NCI-H2227 treated with DMSO at 0.1 percent for 48 hours (cell line): ENCODE measurements around the gene IQCE.
"Not testable (repeated sequence)": the region's sequence is repeated elsewhere in the genome, so short reads cannot be mapped to it uniquely, and the experiment has no call there.

Source experiments
- DNase-seq: peaks from one replicate; lab custom pipeline; 2025; lab: John Stamatoyannopoulos, UW

Gene IQCE

DNA sequence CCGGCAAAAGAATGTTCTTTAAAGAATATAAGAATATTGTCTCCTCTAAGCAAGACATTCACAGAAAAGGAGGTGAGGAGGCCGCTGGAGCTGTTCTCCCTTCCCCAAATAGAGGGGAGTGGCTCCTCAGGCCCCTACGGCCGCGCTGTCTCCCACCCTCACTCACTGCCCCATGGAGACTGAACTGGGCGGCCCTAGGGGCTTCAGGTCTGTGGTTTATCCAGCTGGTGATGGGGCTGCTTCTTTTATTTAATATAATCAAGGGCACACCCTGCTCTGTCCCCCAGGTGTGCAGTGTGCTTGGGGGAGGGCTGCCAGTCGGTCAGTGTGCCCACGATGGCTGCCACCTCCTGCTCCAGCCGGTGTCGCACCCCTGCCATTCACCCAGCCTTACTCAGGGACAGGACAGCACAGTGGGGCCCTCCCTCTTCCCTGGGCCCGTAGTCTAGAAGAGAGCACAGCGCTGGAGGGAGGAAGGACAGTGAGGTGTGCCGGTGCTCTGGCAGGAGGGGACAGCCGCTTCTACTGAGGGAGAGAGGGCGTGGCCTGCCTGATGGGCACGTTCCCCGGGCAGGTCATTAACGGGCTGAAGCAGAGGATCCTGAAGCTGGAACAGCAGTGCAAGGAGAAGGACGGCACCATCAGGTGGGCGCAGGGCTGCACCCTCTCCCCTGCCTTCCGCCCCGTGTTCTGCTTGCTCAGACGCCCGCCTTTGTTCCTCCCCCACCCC, 23.4 kb downstream of the IQCE start:
- DNase-seq: no peak

DNA sequence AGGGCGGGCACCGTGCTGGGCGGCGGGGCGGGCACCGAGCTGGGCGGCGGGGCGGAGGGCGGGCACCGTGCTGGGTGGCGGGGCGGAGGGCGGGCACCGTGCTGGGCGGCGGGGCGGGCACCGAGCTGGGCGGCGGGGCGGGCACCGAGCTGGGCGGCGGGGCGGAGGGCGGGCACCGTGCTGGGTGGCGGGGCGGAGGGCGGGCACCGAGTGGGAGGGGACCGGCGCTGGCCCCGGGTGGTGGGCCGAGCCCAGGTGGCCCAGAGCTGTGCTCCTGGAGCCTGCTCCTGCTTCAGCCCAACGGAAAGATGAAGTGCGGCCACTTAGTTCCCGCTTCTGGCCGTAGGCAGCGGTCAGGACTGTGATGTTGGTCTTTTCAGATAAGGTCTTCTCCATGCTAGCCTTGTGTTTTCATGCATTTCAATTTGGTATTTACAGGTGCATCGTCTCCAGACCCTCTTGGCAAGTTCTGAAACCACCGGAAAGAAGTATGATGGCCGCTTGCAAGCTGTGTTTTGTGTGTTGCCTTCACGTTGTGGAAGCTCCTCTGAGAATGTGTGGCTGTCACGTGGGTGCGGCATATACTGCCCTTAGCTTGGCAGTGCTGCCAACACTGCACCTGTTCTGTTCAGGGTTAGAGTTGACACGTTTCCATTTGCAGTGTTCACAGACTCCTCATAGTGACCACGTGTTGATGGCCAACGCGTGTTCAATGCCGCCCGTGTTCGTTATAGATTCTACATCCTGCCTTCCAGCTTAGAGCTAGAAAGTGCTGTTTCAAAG, 25.2 kb downstream of the IQCE start:
- no peak for DNase-seq

DNA sequence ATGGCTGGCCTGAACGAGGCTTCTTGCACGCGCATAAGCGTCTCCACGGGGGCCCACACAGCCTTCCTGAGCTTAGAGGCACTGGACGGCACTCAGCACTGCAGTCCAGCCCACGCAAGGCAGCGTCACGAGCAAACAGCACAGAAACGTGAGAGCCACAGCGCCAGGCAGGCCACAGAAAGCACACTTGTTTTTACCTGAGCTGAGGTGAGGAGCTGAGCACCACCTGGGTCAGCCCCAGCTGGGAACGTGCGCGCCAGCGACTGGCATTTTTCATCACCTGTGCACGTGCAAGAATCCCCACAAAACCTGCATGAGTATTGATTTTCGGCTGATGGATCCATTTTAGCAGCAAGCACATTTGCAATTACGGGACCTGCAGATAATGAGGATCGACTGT, 26.7 kb downstream of the IQCE start:
- DNase-seq: no peak

DNA sequence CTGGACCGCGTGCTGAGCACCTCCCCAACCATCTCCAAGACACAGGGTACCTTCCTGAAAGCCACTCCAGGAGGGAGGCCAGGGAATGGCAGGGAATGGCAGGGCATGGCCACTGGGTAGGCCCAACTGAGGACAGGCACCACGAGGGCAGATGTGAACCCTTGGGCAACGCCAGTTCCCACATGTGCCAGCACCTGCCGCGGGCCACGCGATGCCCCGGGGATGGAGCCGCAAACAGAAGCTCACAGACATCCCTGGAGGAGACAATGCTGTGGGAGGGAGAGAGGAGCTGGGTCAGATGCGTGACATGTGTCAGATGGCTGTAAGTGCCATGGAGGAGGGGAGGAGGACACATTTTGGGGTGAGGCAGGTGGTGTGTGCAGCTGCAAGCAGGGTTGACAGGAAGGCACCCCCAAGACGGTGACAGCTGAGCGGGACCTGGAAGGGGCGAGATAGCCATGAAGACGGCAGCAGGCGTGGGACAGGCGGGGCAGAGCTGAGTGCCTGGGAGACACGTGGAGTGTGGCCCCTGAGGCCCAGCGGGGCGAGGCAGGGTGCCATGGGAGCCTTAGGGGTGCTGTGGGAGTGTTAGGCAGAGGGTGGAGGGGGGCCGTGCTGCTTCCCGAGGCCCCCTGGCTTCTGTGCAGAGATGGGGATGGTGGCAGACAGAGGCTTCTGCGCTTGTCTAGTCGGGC, 27.7 kb downstream of the IQCE start:
- no peak for DNase-seq

DNA sequence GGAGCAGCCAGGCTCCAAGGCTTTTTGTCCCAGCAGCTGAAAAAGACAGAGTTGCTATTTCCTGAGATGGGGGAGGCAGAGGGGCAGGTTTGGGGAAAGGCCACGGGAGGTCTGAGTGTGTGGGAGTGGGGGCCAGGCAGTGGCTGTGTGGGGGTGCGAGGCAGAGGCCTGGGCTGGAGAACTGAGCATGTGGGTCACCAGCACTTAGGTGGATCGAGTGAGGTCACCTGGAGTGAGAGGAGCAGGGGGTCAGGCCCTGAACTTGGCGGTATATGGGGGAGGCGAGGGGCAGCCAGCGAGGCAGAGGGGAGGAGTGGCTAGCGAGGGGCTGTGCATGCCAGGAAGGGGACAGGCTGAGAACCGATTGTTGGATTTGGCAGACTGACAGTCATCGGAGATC, 28.4 kb downstream of the IQCE start:
- no peak for DNase-seq

DNA sequence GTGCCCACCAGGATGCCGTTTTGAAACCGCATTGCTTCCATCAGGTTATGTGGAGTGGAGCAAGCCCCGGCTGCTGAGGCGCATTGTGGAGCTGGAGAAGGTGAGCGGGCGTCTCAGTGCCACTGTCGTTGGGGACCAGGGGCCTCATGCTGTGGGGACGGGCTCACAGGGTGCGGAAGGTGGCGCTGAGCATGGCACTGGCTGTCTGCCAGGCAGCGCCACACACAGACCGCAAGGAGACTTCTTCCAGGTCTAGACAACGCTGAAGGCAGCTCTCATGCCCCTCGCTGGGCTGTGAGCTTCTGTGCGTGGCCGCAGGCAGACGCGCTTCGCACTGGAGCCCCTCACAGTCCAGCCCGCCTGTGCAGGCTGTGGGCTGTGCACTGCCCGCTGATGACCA, 29.0 kb downstream of the IQCE start:
- no peak for DNase-seq

DNA sequence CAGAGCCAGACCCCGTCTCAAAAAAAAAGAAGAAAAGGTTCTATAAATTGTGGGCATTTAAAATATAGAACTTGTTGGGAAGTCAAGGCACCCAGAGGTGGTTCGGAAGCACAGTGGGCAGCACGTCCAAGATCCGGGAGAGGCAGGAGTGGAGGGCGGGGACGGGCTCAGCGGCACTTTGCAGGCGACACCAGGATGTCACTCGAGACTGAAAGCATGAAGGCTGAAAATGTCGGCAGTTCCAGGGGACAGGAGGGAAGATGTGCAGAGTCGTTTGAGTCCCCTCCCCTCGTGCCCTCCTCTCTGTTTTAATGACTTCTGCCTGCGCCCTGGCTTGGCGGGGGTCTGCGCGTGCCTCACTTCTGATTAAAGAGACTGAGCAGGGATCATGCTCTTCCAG, 30.6 kb downstream of the IQCE start:
- DNase-seq: no peak

DNA sequence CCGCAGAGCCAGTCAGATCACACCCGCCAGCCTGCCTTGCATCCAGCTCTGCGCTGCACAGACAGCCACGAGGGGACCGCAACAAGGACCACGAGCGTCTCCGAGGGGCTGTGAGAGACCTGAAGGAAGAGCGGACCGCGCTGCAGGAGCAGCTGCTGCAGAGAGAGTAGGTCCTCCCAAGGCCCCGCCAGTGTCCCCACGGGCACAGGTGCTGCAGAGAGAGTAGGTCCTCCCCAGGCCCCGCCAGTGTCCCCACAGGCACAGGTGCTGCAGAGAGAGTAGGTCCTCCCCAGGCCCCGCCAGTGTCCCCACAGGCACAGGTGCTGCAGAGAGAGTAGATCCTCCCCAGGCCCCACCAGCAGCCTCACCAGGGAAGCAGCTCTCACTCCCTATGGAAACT, 31.2 kb downstream of the IQCE start:
- DNase-seq: not testable (repeated sequence)

DNA sequence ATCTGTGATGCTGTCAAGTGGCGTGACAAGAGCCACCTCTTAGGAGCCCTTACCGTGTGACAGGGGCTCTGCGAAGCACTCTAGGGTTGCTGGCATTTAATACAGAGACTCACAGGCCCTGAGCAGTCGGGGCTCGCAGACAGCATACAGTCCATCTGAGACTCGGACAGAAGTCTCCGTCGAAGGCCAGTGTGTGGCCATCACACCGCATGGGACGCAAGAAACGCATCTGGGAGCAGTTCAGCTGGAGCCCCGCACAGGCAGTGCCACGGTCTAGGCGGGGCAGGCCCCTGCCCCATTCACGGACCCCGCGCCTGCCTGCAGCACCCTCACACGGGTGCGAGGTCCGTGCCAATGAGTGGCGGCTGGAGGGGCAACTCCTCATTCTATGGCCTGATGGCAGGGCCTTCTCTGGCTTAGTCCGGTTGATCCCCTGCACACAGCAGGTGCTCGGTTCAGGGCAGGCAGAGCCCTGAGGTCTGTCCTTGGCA, 33.6 kb downstream of the IQCE start:
- no peak for DNase-seq

DNA sequence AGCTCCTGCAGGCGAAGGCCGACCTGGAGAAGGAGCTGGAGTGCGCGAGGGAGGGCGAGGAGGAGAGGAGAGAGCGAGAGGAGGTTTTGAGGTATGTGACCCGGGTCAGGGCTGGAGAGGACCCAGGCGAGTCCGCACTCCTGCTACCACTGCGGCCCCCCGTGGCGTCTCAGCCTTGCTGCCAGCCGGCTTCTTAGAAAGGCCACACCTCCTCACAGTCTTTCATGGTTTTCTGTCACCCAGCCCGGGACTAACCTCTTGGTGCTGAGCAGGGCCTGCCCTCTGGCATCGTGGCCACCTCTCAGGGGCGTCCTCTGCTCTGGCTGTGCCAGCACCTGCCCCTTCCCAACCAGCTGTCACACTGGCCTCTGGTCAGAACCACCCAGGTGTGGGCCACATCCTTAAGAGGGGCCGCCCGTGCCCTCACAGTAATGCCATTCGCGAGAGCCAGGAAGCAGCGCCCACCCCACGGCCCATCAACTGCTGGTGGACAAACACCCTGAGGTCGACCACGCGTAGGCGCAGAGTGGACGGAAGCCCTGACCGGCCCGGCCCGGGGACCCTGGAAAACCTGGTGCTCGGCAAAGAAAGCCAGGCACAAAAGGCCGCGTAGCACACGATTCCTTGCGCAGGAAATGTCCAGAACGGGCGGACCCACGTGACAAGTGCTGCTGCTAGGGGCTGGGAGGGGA, 34.4 kb downstream of the IQCE start:
- DNase-seq: no peak

DNA sequence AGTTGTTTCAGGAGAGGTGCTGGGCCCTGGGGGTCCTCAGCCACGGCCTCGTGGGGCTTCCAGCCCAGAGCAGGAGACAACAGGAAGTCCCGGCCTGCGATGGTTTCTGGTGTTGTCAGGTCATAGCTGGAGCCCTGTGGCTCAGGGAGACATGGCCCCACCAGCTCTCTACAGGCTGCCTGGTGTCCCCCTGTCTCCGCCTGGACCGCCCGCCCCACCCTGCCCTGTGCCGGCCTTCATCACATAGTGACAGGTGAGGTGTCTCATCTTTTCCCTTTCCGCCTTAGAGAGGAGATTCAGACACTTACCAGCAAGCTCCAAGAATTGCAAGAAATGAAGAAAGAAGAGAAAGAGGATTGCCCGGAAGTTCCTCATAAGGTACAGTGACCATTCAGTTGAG, 35.8 kb downstream of the IQCE start:
- no peak for DNase-seq

DNA sequence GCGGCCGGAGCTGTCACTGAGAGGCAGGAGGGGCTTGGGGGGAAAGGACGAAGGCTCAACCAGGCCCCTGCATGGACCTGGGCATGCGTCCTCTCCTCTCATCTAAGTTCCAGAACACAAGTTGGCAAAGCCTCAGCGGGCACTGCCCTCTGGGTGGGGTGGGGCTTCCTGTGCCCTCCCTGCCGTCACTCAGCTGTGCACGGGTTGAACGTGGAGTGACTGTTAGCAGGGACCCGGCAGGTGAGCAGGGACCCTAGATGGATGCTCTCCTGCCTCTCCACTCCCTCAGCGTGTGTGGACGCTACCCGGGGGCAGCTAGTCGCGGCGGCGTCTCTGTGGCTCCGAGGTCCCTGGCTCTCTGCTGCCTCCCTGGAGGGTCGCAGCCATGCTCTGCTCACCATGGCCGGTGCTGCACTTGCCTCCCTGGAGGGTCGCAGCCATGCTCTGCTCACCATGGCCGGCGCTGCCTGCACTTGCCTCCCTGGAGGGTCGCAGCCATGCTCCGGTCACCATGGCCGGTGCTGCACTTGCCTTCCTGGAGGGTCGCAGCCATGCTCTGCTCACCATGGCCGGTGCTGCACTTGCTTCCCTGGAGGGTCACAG, 36.6 kb downstream of the IQCE start:
- no peak for DNase-seq

DNA sequence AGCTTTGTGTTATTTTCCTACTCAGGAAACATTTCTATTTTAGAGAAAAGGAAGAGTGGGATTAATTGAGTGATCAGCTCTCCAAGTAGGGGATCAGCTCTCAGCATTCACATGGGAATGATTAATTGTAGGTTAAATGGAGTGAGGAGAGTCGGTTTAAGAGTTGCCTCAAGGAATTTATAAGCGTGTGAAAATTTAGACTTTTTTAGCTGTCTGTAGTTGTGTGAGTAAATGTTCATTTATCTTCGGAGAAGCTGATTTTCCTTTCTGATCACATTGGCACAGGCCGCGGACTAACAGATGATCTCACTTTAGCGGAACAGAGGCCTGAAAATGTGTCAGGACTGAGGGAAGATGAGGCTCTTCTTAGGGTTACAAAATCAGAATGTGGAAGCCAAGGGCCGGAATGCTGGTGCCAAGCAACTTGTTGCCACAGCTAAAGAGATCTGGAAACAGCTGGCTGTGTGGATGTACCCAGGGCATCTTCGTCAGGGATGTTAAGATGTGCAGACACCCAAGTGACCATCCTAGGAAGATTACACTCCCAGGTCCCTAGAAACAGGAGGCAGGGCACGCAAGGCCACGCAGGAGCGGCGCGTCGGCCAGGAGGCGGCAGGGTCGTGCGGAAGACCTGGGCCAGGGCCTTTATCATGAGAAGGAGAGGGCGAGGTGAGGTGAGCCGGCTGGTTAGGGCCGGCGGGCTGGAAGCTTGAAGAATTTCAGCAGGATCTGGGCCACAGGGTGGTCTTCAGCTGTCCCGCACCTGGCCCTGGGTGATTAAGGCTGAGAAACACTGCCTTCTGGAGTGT, 37.9 kb downstream of the IQCE start:
- DNase-seq: no peak

DNA sequence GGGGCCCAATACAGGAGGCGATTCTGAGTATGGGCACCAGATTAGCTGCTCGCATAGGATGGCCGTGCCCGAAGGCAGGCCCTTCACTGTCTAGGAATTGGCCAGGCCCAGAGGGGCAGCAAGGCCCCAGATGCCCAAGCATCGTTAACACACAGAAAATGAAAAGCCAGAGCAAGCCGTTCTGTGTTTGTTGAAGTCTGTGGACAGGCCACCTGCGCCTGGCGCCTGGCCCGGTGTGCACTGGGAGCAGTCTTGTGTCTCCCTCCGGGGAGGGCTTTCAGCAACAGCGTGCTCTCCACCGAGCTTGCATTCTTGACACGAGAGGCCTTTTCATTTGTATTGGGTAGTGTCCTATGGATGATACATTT, 38.5 kb downstream of the IQCE start:
- no peak for DNase-seq

DNA sequence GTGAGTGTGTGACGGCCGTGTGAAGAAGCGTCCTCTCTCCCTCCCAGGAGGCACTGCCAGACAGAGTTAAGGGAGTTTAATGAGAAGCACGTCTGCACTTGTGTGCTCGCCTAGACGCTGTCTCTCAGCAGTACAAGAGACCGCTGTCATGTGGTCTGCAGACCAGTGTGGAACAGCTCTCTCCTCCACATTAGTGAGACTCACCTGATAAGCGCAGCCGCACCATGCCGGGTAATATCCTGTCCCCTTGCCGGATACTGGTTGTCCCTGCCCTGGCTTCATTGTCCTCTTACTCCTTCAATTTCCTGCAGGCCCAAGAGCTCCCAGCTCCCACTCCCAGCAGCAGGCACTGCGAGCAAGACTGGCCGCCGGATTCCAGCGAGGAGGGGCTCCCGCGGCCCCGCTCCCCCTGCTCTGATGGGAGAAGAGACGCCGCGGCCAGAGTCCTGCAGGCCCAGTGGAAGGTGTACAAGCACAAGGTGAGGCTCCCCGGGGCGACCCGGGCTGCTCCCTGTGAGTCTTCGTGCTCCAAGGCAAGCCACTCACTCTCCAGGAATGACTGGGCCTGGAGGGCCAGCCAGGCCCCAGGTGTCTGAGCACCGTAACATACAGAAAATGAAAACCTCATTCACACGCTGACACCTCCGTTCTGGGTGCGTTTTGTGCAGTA, 39.5 kb downstream of the IQCE start:
- DNase-seq: no peak

DNA sequence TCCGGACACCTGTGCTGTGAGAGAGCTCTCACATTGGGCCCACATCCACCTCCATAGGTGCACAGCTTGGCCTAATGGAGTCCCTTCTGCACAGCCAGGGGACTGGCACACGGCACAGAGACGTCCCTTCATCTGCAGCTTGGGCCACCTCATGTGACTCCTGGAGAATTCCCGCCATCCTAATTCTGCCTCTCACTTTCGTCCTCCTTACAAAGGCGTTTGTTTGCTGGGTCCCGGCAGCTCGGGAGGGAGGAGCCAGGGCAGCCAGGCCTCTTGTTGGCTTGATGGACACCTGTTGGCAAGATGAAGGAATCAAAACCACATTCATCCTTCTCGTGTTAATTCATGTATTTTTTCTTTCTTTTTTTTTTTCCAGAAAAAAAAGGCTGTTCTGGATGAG, 42.3 kb downstream of the IQCE start:
- no peak for DNase-seq

DNA sequence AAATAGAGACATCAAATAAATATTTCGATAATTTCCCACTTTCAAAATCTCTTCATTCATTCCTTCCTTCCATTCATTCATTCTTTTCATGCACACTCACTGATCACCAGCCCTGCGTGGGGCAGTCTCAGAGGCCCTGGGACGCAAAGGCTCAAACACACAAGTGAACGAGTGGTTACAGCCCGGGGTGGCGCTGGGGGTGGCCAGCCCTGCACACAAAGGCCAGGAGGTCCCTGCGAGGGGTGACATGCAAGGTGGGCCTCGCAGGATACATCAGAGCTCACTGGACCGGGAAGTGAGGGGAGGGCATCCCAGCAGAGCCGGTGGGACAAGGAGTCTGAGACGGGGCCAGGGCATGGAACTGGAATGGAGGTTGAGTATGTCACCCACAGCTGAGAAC, 43.1 kb downstream of the IQCE start:
- no peak for DNase-seq

DNA sequence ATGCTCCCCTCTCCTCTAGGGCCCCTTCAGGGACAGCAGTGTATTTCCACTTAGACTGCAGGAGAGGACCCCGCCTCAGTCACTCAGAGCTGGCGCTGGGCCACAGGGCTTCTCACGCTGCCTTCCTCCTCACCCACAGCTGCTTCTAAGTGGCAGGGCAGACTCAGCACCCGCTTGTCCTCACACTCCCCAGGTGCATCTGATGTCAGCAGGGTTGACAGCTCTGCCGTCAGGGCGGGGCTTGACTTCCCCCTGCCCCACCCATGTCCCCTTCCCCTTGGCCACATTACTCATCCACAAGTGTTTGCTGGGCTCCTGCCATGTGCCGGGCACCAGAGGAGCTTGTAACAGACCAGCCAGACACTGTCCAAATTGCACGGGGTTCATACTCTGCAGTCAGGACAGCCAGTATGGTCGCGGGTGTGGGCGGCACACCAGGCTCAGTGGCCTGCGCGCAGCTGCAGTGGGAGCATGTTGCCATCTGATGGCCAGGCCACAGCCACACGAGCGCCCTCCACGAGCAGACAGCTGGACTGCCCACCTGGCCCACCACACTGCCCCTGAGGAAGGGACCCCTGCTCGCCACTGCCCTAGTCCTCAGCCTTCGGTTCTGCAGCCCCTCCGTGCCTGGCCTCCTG, 43.7 kb downstream of the IQCE start:
- DNase-seq: no peak

DNA sequence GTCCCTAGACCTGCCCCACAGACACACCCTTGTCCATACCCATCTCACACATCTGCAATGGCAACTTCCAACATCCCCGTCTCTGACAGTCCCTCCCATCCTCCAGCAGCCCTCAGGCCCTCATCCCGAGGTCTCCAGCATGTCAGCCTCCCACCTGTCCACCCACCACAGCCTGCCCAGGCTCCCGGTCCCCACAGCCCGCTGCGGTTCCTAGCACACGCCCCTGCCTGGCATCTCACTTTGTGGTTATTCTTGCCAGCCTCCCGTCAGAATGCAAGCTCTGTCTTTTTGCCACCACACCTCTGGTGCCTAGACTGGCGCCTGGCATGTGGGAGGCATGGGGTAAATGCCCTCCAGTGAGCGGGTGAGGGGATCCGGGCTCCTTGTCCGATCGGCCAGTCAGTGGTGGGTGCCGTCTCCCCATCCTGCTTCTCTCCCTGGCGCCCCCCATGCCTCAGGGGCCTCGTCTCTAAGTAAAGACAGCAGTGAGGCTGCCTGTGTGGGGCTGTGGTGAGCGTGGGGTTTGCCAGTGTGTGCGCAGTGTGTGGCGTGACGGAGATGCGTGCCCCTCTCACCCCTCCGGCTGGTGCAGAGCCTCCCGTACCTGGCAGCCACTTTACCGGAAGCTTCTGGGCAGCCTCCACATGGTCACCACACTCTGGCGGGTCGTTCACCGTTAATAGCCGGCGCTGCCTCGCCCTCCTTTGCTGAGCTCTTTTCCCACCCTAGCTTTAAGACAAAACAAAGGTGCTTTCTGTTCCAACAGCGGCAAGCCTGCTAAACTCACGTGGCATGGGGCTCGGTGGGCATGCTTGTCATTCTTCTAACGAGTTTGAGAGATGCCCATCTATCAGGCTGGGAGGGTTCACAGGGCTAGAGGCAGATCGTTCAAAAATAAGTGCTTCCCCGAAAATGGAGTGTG, 44.5 kb downstream of the IQCE start:
- no peak for DNase-seq
